ENCODE measurements around the gene PHOSPHO2.

PHOSPHO2 gene

GRCh38 chr2:169694113-169694893, at the start of gene PHOSPHO2, which contains the start of gene CFAP210:
Gene PHOSPHO2, plus strand, starts transcription at chr2:169694469. Its CDS starts 6,503 bp downstream, at chr2:169700972.
Gene CFAP210, minus strand, starts transcription at chr2:169694405. Its CDS starts 78 bp downstream, at chr2:169694327.
- peak; percentile 94 to 97 for DNase-seq (ENCODE audit: low read depth in 1 of 2, low spot score in 1 of 2)

GRCh38 chr2:169647496-169647895, 46.8 kb upstream of the PHOSPHO2 start:
- no peak for DNase-seq (ENCODE audit: low read depth in 1 of 2, low spot score in 1 of 2)

- DNase-seq (ENCODE audit: low read depth in 1 of 2, low spot score in 1 of 2), result no peak
These were observed 45.0 kb upstream of the PHOSPHO2 start for GRCh38 chr2:169649278-169649677.

- DNase-seq (ENCODE audit: low read depth in 1 of 2, low spot score in 1 of 2), result no peak
These were observed 40.6 kb upstream of the PHOSPHO2 start for GRCh38 chr2:169653636-169654035.

- no peak for DNase-seq (ENCODE audit: low read depth in 1 of 2, low spot score in 1 of 2)
These were observed 38.1 kb upstream of the PHOSPHO2 start for GRCh38 chr2:169656164-169656563.

- DNase-seq (ENCODE audit: low read depth in 1 of 2, low spot score in 1 of 2), result no peak
These were observed 35.4 kb upstream of the PHOSPHO2 start for GRCh38 chr2:169658877-169659276.

- no peak for DNase-seq (ENCODE audit: low read depth in 1 of 2, low spot score in 1 of 2)
These were observed 34.9 kb upstream of the PHOSPHO2 start for GRCh38 chr2:169659320-169659719.

- DNase-seq (ENCODE audit: low read depth in 1 of 2, low spot score in 1 of 2), result no peak
These were observed 33.0 kb upstream of the PHOSPHO2 start for GRCh38 chr2:169661265-169661664.

- no peak for DNase-seq (ENCODE audit: low read depth in 1 of 2, low spot score in 1 of 2)
These were observed 31.5 kb upstream of the PHOSPHO2 start for GRCh38 chr2:169662744-169663143.

- DNase-seq (ENCODE audit: low read depth in 1 of 2, low spot score in 1 of 2), result no peak
These were observed 31.0 kb upstream of the PHOSPHO2 start for GRCh38 chr2:169663247-169663646.

- no peak for DNase-seq (ENCODE audit: low read depth in 1 of 2, low spot score in 1 of 2)
These were observed 29.7 kb upstream of the PHOSPHO2 start for GRCh38 chr2:169664600-169664977.

GRCh38 chr2:169664978-169665930, 29.0 kb upstream of the PHOSPHO2 start:
- DNase-seq (ENCODE audit: low read depth in 1 of 2, low spot score in 1 of 2), result no peak

GRCh38 chr2:169667583-169667982, 26.7 kb upstream of the PHOSPHO2 start:
- DNase-seq (ENCODE audit: low read depth in 1 of 2, low spot score in 1 of 2), result no peak

GRCh38 chr2:169670215-169670651, 24.0 kb upstream of the PHOSPHO2 start:
- DNase-seq (ENCODE audit: low read depth in 1 of 2, low spot score in 1 of 2), result no peak

- no peak for DNase-seq (ENCODE audit: low read depth in 1 of 2, low spot score in 1 of 2)
These were observed 23.3 kb upstream of the PHOSPHO2 start for GRCh38 chr2:169670937-169671336.

- no peak for DNase-seq (ENCODE audit: low read depth in 1 of 2, low spot score in 1 of 2)
These were observed 21.9 kb upstream of the PHOSPHO2 start for GRCh38 chr2:169672406-169672805.

- DNase-seq (ENCODE audit: low read depth in 1 of 2, low spot score in 1 of 2), result no peak
These were observed 21.2 kb upstream of the PHOSPHO2 start for GRCh38 chr2:169673106-169673505.

GRCh38 chr2:169673921-169674320, 20.3 kb upstream of the PHOSPHO2 start:
- DNase-seq (ENCODE audit: low read depth in 1 of 2, low spot score in 1 of 2), result no peak

GRCh38 chr2:169676357-169676756, 17.9 kb upstream of the PHOSPHO2 start:
- DNase-seq (ENCODE audit: low read depth in 1 of 2, low spot score in 1 of 2), result no peak

GRCh38 chr2:169676850-169677249, 17.4 kb upstream of the PHOSPHO2 start:
- DNase-seq (ENCODE audit: low read depth in 1 of 2, low spot score in 1 of 2), result no peak

- no peak for DNase-seq (ENCODE audit: low read depth in 1 of 2, low spot score in 1 of 2)
These were observed 11.2 kb upstream of the PHOSPHO2 start for GRCh38 chr2:169683054-169683424.
